Gastroesophageal sphincter (tissue), 4 donors: ENCODE measurements around the gene SRRM4. TPM values are rescaled to one million over a fixed set of nuclear protein-coding genes. Genes with fewer than 3 reads are reported as not detected.

ENCODE experiments used
- ATAC-seq: fragments of 150-250 bp; one replicate; pipeline ENCODE4 v1.9.1; 2016; ENCODE audit warnings: mild to moderate bottlenecking, moderate library complexity
- H3K27ac ChIP-seq, 4 donors: fragments of 200-600 bp; sonication (generic) in 3 of 4; 1 replicate in 3 of 4; 2 replicates in 1 of 4; pipeline ENCODE4 v1.5.1; 2016 to 2019
- H3K27me3 ChIP-seq: fragments of 200-600 bp; sonication (generic); one replicate; pipeline ENCODE4 v1.5.1; 2019
- H3K36me3 ChIP-seq, 2 donors: fragments of 200-600 bp; sonication (generic); one replicate each; pipeline ENCODE4 v1.5.1; 2019; ENCODE audit warnings: control low read depth in 1 of 2
- H3K4me1 ChIP-seq, 3 donors: fragments of 200-600 bp; sonication (generic); 1 replicate in 2 of 3; 2 replicates in 1 of 3; pipeline ENCODE4 v1.5.1; 2016 to 2019; ENCODE audit warnings: control low read depth in 2 of 3
- H3K4me3 ChIP-seq, 2 donors: fragments of 200-600 bp; sonication (generic); one replicate each; pipeline ENCODE4 v1.5.1; 2019; ENCODE audit warnings: mild to moderate bottlenecking in 1 of 2, moderate library complexity in 1 of 2
- H3K9me3 ChIP-seq, 3 donors: fragments of 200-600 bp; sonication (generic); one replicate each; pipeline ENCODE4 v1.5.1; 2017 to 2019; ENCODE audit warnings: control low read depth in 2 of 3
- EP300 ChIP-seq: sonication (generic); formaldehyde crosslinking; IDR thresholded peaks from one replicate; pipeline ENCODE4 v1.6.1; 2017; ENCODE audit warnings: antibody characterized with exemption, mild to moderate bottlenecking
- POLR2A ChIP-seq, 2 donors: fragments of 450-650 bp; IDR thresholded peaks; one replicate each; pipeline ENCODE4 v1.6.1; 2017; ENCODE audit warnings: antibody characterized with exemption in 2 of 2, mild to moderate bottlenecking in 2 of 2, moderate library complexity in 1 of 2
- POLR2AphosphoS5 ChIP-seq: sonication (generic); formaldehyde crosslinking; IDR thresholded peaks from one replicate; pipeline ENCODE4 v1.6.1; 2017; ENCODE audit warnings: antibody characterized with exemption
- WGBS, 2 donors: methylation state at CpG; one replicate each; pipeline ENCODE4 v1.1.5; 2018; ENCODE audit warnings: low coverage in 1 of 2; 5-methylcytosine and 5-hydroxymethylcytosine counted together
- total RNA-seq, 4 donors: library from RNA; depleted of rRNA; stranded (reverse); fragments of >200 nt; gene quantifications; one replicate each; pipeline ENCODE4 v1.1.0, GENCODE V29; 2016
- TF ChIP-seq, protein P1 (sequence below), 4 experiments: fragments of 200-600 bp in 2 of 4; fragments of 450-650 bp in 2 of 4; sonication (generic) in 1 of 4; IDR thresholded peaks; one replicate each; pipeline ENCODE4 v1.5.1; 2017 to 2019; ENCODE audit warnings: antibody characterized with exemption in 4 of 4, mild to moderate bottlenecking in 2 of 4, moderate library complexity in 2 of 4

SRRM4 gene
- total RNA-seq, 4 donors from 2014 or later: 0.04 TPM; not detected in 3

DNA sequence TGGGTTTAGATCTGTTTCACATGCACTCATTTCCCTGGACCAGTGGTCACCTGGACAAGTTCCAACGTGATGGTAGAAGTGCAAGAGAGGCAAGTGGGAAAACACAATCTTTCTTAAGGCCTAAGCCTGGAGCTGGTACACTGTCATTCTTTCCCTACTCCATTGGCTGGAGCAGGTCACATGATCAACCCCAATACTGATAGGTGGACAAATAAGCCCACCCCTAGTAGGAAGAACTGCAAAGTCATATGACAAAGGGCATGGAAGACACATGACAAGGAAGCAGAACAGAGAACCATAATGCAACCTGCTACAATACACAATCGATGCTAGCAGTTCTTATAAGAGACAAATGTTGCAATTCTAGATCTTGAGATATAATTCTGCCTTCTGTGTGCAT, 66.3 kb downstream of the SRRM4 start:
- Histone ChIP-seq H3K36me3 (no peaks in the 10 kb centered on the region), H3K4me1 (no peaks in the 10 kb centered on the region), H3K9me3 (peaks cover 0 to 19% (median 0%) of the 10 kb centered on the region in 3 donors), H3K4me3 (no peak overlapping the region), H3K27ac (no peak overlapping the region), H3K27me3 (peaks cover 16% of the 10 kb centered on the region)
- WGBS, 2 donors: 57 to 83% methylated on average over 2 of the region's 2 CpGs
- no peak for ATAC-seq
- no peak for TF ChIP-seq POLR2A (IDR thresholded peaks at IDR 0.05)
- TF ChIP-seq POLR2AphosphoS5: no peak
- TF ChIP-seq, protein P1, sequence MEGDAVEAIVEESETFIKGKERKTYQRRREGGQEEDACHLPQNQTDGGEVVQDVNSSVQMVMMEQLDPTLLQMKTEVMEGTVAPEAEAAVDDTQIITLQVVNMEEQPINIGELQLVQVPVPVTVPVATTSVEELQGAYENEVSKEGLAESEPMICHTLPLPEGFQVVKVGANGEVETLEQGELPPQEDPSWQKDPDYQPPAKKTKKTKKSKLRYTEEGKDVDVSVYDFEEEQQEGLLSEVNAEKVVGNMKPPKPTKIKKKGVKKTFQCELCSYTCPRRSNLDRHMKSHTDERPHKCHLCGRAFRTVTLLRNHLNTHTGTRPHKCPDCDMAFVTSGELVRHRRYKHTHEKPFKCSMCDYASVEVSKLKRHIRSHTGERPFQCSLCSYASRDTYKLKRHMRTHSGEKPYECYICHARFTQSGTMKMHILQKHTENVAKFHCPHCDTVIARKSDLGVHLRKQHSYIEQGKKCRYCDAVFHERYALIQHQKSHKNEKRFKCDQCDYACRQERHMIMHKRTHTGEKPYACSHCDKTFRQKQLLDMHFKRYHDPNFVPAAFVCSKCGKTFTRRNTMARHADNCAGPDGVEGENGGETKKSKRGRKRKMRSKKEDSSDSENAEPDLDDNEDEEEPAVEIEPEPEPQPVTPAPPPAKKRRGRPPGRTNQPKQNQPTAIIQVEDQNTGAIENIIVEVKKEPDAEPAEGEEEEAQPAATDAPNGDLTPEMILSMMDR (IDR thresholded peaks at IDR 0.05): no peak
- no peak for TF ChIP-seq EP300

DNA sequence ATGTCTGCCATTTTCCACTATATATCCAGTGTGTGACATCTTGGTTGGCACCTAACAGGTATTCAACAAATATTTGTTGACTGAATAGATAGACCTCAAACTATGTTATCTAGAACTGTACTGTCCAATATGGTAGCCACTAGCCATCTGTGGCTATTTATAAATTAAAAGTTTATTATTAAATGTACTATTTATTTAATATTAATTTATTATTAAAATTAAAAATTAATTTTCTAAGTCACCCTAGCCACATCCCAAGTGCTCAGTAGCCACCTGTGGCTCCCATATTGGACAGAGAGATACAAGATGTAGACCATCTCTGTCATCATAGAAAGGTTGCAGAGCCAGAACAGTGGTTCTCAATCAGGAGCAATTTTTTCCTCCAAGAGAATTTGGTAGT, 69.3 kb downstream of the SRRM4 start:
- ATAC-seq: no peak
- H3K9me3 ChIP-seq: peaks cover 0 to 19% (median 0%) of the 10 kb centered on the region in 3 donors
- no peak overlapping the region for H3K27ac ChIP-seq
- H3K27me3 ChIP-seq: peaks cover 9% of the 10 kb centered on the region
- H3K36me3 ChIP-seq: no peaks in the 10 kb centered on the region
- TF ChIP-seq, protein P1 (IDR thresholded peaks at IDR 0.05): no peak
- TF ChIP-seq POLR2AphosphoS5 (no peak), EP300 (no peak), POLR2A (IDR thresholded peaks at IDR 0.05) (no peak)
- no peak overlapping the region for H3K4me3 ChIP-seq
- no peaks in the 10 kb centered on the region for H3K4me1 ChIP-seq

GRCh38 chr12:119051474-119051873, 70.1 kb downstream of the SRRM4 start:
- no peak overlapping the region for H3K4me3 ChIP-seq
- peaks cover 0 to 19% (median 0%) of the 10 kb centered on the region in 3 donors for H3K9me3 ChIP-seq
- no peaks in the 10 kb centered on the region for H3K4me1 ChIP-seq
- peaks cover 9% of the 10 kb centered on the region for H3K27me3 ChIP-seq
- no peak for ATAC-seq
- WGBS, 2 donors: 85 to 93% methylated on average over 4 of the region's 4 CpGs
- TF ChIP-seq EP300: no peak
- no peak overlapping the region for H3K27ac ChIP-seq
- no peaks in the 10 kb centered on the region for H3K36me3 ChIP-seq

DNA sequence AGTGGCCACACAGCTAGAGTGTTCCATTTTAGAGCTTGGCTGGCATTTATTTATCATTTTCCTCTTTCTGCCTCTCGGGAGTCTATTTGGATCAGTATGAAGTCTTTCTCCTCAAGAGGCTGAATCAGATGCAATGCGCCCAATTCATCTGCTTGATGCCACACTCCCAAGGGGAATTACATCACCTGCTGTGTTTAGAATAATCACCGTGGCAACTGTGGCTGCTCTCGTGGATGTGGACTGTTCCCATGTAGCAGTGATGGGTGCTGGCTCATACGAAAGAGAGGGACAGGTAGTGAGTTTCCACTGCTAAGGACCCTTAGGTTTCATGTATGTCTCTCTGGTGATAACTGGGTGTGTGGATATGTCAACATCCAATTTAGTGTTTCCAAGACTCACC, 70.7 kb downstream of the SRRM4 start:
- no peaks in the 10 kb centered on the region for H3K36me3 ChIP-seq
- TF ChIP-seq, protein P1 (IDR thresholded peaks at IDR 0.05): no peak
- TF ChIP-seq POLR2A (IDR thresholded peaks at IDR 0.05) (no peak), POLR2AphosphoS5 (no peak), EP300 (no peak)
- ATAC-seq: no peak
- H3K27me3 ChIP-seq: peaks cover 9% of the 10 kb centered on the region
- H3K9me3 ChIP-seq: peaks cover 0 to 19% (median 0%) of the 10 kb centered on the region in 3 donors
- no peaks in the 10 kb centered on the region for H3K4me1 ChIP-seq
- no peak overlapping the region for H3K4me3 ChIP-seq
- no peak overlapping the region for H3K27ac ChIP-seq
- WGBS, 2 donors: 76 to 83% methylated on average over 2 to 5 of the region's 5 CpGs

- WGBS, 2 donors: 34 to 40% methylated on average over 3 of the region's 3 CpGs
- Histone ChIP-seq H3K4me3 (no peak overlapping the region), H3K36me3 (no peaks in the 10 kb centered on the region), H3K27ac (no peak overlapping the region), H3K27me3 (peaks cover 24% of the 10 kb centered on the region), H3K9me3 (no peaks in the 10 kb centered on the region), H3K4me1 (no peaks in the 10 kb centered on the region)
- TF ChIP-seq POLR2A (IDR thresholded peaks at IDR 0.05) (no peak), POLR2AphosphoS5 (no peak), EP300 (no peak)
- TF ChIP-seq, protein P1 (IDR thresholded peaks at IDR 0.05): no peak
- no peak for ATAC-seq
Measured at GRCh38 chr12:119055977-119056376, 74.6 kb downstream of the SRRM4 start.
